SH-SY5Y (cell line): Measurements from ENCODE around the gene LPCAT2.

ENCODE experiments used
- GATA2 ChIP-seq: IDR thresholded peaks from 2 replicates; pipeline ENCODE4 v1.6.1; 2011; ENCODE audit warnings: mild to moderate bottlenecking, low read depth, low read length
- GATA3 ChIP-seq: IDR thresholded peaks from 2 replicates; pipeline ENCODE4 v1.6.1; 2011; ENCODE audit warnings: low read depth, mild to moderate bottlenecking, low read length, moderate library complexity

DNA sequence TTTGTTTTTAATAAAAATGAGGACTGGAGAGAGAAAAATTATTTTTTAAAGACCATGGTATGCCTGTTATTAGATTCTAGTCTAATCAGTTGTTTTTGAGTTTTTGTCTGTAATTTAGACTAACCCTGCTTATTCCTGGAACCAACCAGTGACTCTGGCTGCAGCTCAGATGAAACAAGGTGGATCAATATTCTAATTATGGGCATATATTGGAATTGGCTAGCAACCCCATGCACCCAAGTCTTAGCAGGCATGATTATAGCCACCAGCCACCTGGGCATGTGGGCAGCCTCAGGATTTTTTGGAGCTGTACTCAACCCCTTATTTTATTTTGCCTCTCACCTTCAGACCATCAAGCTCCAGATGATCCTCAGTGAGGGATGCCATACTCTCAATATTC, 125.3 kb downstream of the LPCAT2 start:
- no peak for TF ChIP-seq GATA2
- no peak for TF ChIP-seq GATA3
